Right lobe of liver (tissue), 6 donors: ENCODE data around the gene RBFOX1. TPM values are rescaled to one million over a fixed set of nuclear protein-coding genes. Genes with fewer than 3 reads are reported as not detected.

Experiments
- ATAC-seq, 4 donors: fragments of 200-7000 bp; cut with Tn5 transposase; one replicate each; pipeline ENCODE4 v1.9.1; 2020; ENCODE audit warnings: mild to moderate bottlenecking in 4 of 4, moderate library complexity in 4 of 4
- DNase-seq, 3 donors: peaks; one replicate each; pipeline ENCODE4 v3.0.0-alpha.2; 2020
- H3K27ac ChIP-seq, 3 donors: fragments of 200-600 bp; one replicate each; pipeline ENCODE4 v1.8.0; 2022
- H3K27me3 ChIP-seq, 2 donors: fragments of 200-600 bp; one replicate each; pipeline ENCODE4 v1.8.0; 2022
- H3K36me3 ChIP-seq, 4 donors: fragments of 200-600 bp; sonication (generic) in 1 of 4; one replicate each; pipeline versions ENCODE4 v1.5.1 to v1.8.0; 2017 to 2022; ENCODE audit warnings: control low read depth in 1 of 4
- H3K4me1 ChIP-seq, 4 donors: fragments of 200-600 bp; sonication (generic) in 1 of 4; one replicate each; pipeline versions ENCODE4 v1.5.1 to v1.8.0; 2017 to 2022; ENCODE audit warnings: control low read depth in 1 of 4
- H3K4me3 ChIP-seq, 3 donors: fragments of 200-600 bp; one replicate each; pipeline ENCODE4 v1.8.0; 2022
- H3K9me3 ChIP-seq, 4 donors: fragments of 200-600 bp; sonication (generic) in 1 of 4; one replicate each; pipeline versions ENCODE4 v1.5.1 to v1.8.0; 2017 to 2022; ENCODE audit warnings: control low read depth in 1 of 4
- POLR2A ChIP-seq: fragments of 450-650 bp; IDR thresholded peaks from one replicate; pipeline ENCODE4 v1.6.1; 2017; ENCODE audit warnings: antibody characterized with exemption, mild to moderate bottlenecking
- WGBS: methylation state at CpG from one replicate; pipeline ENCODE4 v1.1.6; 2018; ENCODE audit warnings: low coverage, low lambda C conversion rate; ENCODE audit not compliant: insufficient coverage; ENCODE audit errors: missing lambda C conversion rate; 5-methylcytosine and 5-hydroxymethylcytosine counted together
- intact Hi-C, 2 donors: fragments of 100-400 bp; cut with DNase I; formaldehyde crosslinking; loops; one replicate each; pipeline versions ENCODE4 v1.11.2 to v1.14.1; 2022
- total RNA-seq, 6 experiments: library from RNA; depleted of rRNA in 2 of 6; stranded (reverse); fragments of >200 nt in 2 of 6; fragmentation: NEBNext Ultra II Directional in 3 of 6; extraction: Animal tissue kit (Norgen Biotek cat#: 25700) in 3 of 6; gene quantifications; one replicate each; pipeline versions ENCODE4 v1.1.0 to v1.2.4, GENCODE V29; 2016 to 2023
- TF ChIP-seq, protein P1 (sequence below), 4 donors: fragments of 200-600 bp in 3 of 4; fragments of 450-650 bp in 1 of 4; IDR thresholded peaks; one replicate each; pipeline versions ENCODE4 v1.5.1 to v1.8.0; 2016 to 2022; ENCODE audit warnings: antibody characterized with exemption in 4 of 4, mild to moderate bottlenecking in 2 of 4
- donor health status: DM: no; HTN: yes; CAD: no.
- donor health status: DM: no; HTN: no; CAD: no.
- donor health status: DM: no; HTN: no; CAD: no.
- donor health status: DM: no; HTN: yes; CAD: no.
- donor health status: DM: no; HTN: yes; CAD: no.

The RBFOX1 gene
- total RNA-seq, 6 experiments from 2014 or later = 0.19 TPM; not detected in 5

DNA sequence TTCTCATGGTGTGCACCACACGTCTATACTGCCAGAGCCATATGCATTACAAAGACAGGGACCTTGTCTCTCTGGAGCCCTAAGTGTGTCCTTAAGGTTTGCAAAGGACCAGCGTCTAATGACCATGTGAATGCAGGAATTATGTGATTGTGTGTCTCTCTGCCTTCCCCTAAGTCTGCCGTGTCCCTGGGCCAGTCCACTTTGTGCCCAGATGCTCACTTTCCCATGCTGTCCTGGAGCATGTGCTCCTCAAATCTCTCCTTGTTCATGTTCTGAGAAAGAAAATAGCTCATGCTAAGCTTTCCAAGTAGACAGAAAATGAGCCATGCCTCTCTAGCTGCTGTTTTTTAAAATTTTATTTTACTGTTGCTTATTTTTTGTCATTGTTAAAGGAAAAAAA is 125.5 kb downstream of the RBFOX1 start:
- H3K27me3 ChIP-seq = no peaks in the 10 kb centered on the region
- ATAC-seq = no peak
- H3K27ac ChIP-seq = no peak overlapping the region
- H3K9me3 ChIP-seq = no peaks in the 10 kb centered on the region
- no peaks in the 10 kb centered on the region for H3K4me1 ChIP-seq
- no peak overlapping the region for H3K4me3 ChIP-seq
- 43% methylated on average over 3 of the region's 3 CpGs for WGBS
- intact Hi-C loops = no loop called here
- no peaks in the 10 kb centered on the region for H3K36me3 ChIP-seq
- DNase-seq = no peak
- TF ChIP-seq POLR2A = no peak
- TF ChIP-seq, protein P1, sequence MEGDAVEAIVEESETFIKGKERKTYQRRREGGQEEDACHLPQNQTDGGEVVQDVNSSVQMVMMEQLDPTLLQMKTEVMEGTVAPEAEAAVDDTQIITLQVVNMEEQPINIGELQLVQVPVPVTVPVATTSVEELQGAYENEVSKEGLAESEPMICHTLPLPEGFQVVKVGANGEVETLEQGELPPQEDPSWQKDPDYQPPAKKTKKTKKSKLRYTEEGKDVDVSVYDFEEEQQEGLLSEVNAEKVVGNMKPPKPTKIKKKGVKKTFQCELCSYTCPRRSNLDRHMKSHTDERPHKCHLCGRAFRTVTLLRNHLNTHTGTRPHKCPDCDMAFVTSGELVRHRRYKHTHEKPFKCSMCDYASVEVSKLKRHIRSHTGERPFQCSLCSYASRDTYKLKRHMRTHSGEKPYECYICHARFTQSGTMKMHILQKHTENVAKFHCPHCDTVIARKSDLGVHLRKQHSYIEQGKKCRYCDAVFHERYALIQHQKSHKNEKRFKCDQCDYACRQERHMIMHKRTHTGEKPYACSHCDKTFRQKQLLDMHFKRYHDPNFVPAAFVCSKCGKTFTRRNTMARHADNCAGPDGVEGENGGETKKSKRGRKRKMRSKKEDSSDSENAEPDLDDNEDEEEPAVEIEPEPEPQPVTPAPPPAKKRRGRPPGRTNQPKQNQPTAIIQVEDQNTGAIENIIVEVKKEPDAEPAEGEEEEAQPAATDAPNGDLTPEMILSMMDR (IDR thresholded peaks at IDR 0.05) = no peak

DNA sequence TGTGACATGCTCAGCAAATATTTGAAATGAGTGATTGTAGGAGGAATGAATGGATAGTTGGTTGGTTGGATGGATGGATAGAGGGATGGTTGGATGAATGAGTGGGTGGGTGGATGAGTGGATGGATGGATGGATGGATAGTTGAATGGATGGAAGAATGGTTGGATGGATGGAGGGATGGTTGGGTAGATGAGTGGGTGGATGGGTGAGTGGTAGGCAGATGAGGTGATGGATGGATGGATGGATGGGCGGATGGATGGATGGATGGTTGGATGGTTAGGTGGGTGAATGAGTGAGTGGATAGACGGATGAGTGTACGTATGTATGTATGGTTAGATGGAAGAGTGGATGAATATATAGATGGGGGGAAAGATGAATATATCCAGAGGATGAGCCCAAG is 137.7 kb downstream of the RBFOX1 start:
- 55% methylated on average over 3 of the region's 3 CpGs for WGBS
- ATAC-seq (no peak), DNase-seq (no peak)
- TF ChIP-seq, protein P1 (IDR thresholded peaks at IDR 0.05) = no peak
- TF ChIP-seq POLR2A = no peak
- intact Hi-C loops = no loop called here
- Histone ChIP-seq H3K36me3 (no peaks in the 10 kb centered on the region), H3K9me3 (no peaks in the 10 kb centered on the region), H3K4me3 (no peak overlapping the region), H3K27ac (no peak overlapping the region), H3K27me3 (no peaks in the 10 kb centered on the region), H3K4me1 (no peaks in the 10 kb centered on the region)

DNA sequence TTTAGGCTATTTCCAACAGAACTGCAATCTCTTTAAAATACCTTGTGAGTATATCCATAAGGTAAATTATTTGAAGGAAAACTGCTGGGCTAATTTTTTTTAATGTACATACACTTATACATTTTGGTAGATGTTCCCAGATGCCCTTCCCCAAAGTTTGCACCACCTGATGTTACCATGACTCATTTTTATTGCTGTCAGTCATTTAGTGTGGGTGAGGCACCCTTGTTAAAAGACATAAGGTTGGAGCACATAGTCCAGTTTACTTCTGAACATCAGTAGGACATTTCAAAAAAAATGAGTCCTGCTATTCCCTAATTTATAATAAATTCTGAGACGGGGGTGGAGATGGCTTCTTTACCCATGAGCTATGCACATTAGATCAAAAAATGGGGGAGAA is 138.6 kb downstream of the RBFOX1 start:
- intact Hi-C loops = no loop called here
- H3K27ac ChIP-seq = no peak overlapping the region
- WGBS = no CpG with 5 or more reads among the region's 1 CpG
- no peaks in the 10 kb centered on the region for H3K27me3 ChIP-seq
- DNase-seq (no peak), ATAC-seq (no peak)
- no peaks in the 10 kb centered on the region for H3K9me3 ChIP-seq
- no peak for TF ChIP-seq POLR2A
- TF ChIP-seq, protein P1 (IDR thresholded peaks at IDR 0.05) = no peak
- no peak overlapping the region for H3K4me3 ChIP-seq
- no peaks in the 10 kb centered on the region for H3K4me1 ChIP-seq
- H3K36me3 ChIP-seq = no peaks in the 10 kb centered on the region

DNA sequence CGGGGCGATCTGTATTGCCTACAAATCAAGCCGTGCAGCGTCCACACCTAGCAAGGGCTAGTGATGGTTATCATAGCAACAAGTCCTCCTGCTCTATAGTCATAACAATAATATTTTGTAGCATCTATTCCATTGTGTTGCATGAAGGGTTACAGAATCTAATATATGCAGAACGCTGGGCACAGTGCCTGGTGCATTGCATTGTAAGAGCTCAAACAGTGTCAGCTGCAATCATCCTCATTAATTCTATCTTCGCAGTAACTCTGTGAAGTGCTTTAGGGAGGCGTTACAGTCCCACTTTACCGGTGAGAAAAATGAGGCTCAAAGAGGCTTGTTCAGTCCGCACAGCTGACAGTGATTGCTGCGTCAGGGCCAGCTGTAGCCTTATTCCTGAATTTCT is 149.4 kb downstream of the RBFOX1 start:
- Histone ChIP-seq H3K9me3 (no peaks in the 10 kb centered on the region), H3K4me1 (no peaks in the 10 kb centered on the region), H3K4me3 (no peak overlapping the region), H3K27me3 (no peaks in the 10 kb centered on the region), H3K27ac (no peak overlapping the region), H3K36me3 (no peaks in the 10 kb centered on the region)
- 70% methylated on average over 10 of the region's 10 CpGs for WGBS
- TF ChIP-seq, protein P1 (IDR thresholded peaks at IDR 0.05) = no peak
- no peak for TF ChIP-seq POLR2A
- DNase-seq (no peak), ATAC-seq (no peak)
- intact Hi-C loops = no loop called here
